Type B pancreatic cell (in vitro differentiated cells): Measurements from ENCODE around the gene PCBP2. TPM values are rescaled to one million over a fixed set of nuclear protein-coding genes. Genes with fewer than 3 reads are reported as not detected.

Source experiments
- DNase-seq: peaks from one replicate; pipeline ENCODE4 v3.0.0; 2021; ENCODE audit warnings: mixed read lengths; ENCODE audit not compliant: unreplicated experiment; ENCODE audit errors: extremely low spot score
- H3K27ac Mint-ChIP-seq: 2 replicates; pipeline ENCODE4 v1.8.0; 2021; ENCODE audit warnings: mild to moderate bottlenecking, mixed read lengths
- H3K27me3 Mint-ChIP-seq: 2 replicates; pipeline ENCODE4 v1.8.0; 2021; ENCODE audit warnings: mixed read lengths
- H3K36me3 Mint-ChIP-seq: 2 replicates; pipeline ENCODE4 v1.8.0; 2021; ENCODE audit warnings: mixed read lengths
- H3K4me1 Mint-ChIP-seq: one replicate; pipeline ENCODE4 v1.8.0; 2021; ENCODE audit warnings: mixed read lengths; ENCODE audit not compliant: unreplicated experiment
- H3K4me3 Mint-ChIP-seq: 2 replicates; pipeline ENCODE4 v1.8.0; 2021; ENCODE audit warnings: mild to moderate bottlenecking, mixed read lengths
- H3K9me3 Mint-ChIP-seq: 2 replicates; pipeline ENCODE4 v1.8.0; 2021; ENCODE audit warnings: mixed read lengths
- CTCF ChIP-seq: fragments of 200-600 bp; sonication (generic); conservative IDR thresholded peaks from 2 replicates; pipeline ENCODE4 v1.5.0; 2021; ENCODE audit warnings: antibody characterized with exemption, mild to moderate bottlenecking
- total RNA-seq: library from RNA; stranded (reverse); gene quantifications from 2 replicates; pipeline ENCODE4 v1.2.1, GENCODE V29; 2021; ENCODE audit warnings: low replicate concordance

The PCBP2 gene
- total RNA-seq, 1 donor from 2014 or later, result 1,222 TPM

- peaks cover 50% of the 10 kb centered on the region for H3K4me1 Mint-ChIP-seq
- peaks cover 3% of the 10 kb centered on the region for H3K9me3 Mint-ChIP-seq
- TF ChIP-seq CTCF, result no peak
- H3K27me3 Mint-ChIP-seq, result no peaks in the 10 kb centered on the region
- no peak for DNase-seq
- H3K27ac Mint-ChIP-seq, result peak overlapping the region; percentile 97
- H3K4me3 Mint-ChIP-seq, result peak overlapping the region; percentile 97
- H3K36me3 Mint-ChIP-seq, result peaks cover 5% of the 10 kb centered on the region
These were observed 41.9 kb downstream of the PCBP2 start for GRCh38 chr12:53493610-53494391.

GRCh38 chr12:53495903-53496751 lies 44.2 kb downstream of the PCBP2 start:
- no peak for DNase-seq

GRCh38 chr12:53496752-53497032 lies 44.8 kb downstream of the PCBP2 start:
- Mint-ChIP-seq H3K4me1 (peaks cover 51% of the 10 kb centered on the region), H3K27ac (peak overlapping the region; percentile 85), H3K4me3 (peak overlapping the region; percentile 81), H3K9me3 (peaks cover 3% of the 10 kb centered on the region), H3K36me3 (no peaks in the 10 kb centered on the region), H3K27me3 (no peaks in the 10 kb centered on the region)
- DNase-seq, result no peak
- no peak for TF ChIP-seq CTCF

More at GRCh38 chr12:53495903-53496751, 44.2 kb downstream of the PCBP2 start:
- Mint-ChIP-seq H3K36me3 (no peaks in the 10 kb centered on the region), H3K4me3 (peak overlapping the region; percentile 81), H3K27ac (peak overlapping the region; percentile 85), H3K4me1 (peaks cover 51% of the 10 kb centered on the region), H3K27me3 (no peaks in the 10 kb centered on the region), H3K9me3 (peaks cover 3% of the 10 kb centered on the region)
- no peak for TF ChIP-seq CTCF

GRCh38 chr12:53497461-53497860 lies 45.6 kb downstream of the PCBP2 start:
- DNase-seq, result no peak
- Mint-ChIP-seq H3K27ac (peak overlapping the region; percentile 85), H3K4me3 (peak overlapping the region; percentile 91), H3K36me3 (no peaks in the 10 kb centered on the region), H3K9me3 (peaks cover 3% of the 10 kb centered on the region), H3K27me3 (no peaks in the 10 kb centered on the region), H3K4me1 (peaks cover 52% of the 10 kb centered on the region)
- no peak for TF ChIP-seq CTCF

- Mint-ChIP-seq H3K27me3 (no peaks in the 10 kb centered on the region), H3K4me1 (peaks cover 49% of the 10 kb centered on the region), H3K9me3 (peaks cover 3% of the 10 kb centered on the region), H3K36me3 (no peaks in the 10 kb centered on the region), H3K4me3 (peak overlapping the region; percentile 91), H3K27ac (peak overlapping the region; percentile 83)
- TF ChIP-seq CTCF, result no peak
- no peak for DNase-seq
These were observed 46.3 kb downstream of the PCBP2 start for GRCh38 chr12:53498235-53498630.
